ENCODE data around the gene PRR30. TPM values are rescaled to one million over a fixed set of nuclear protein-coding genes. Genes with fewer than 3 reads are reported as not detected.

Gene PRR30
- total RNA-seq, 1 donor from 2014 or later: not detected

DNA sequence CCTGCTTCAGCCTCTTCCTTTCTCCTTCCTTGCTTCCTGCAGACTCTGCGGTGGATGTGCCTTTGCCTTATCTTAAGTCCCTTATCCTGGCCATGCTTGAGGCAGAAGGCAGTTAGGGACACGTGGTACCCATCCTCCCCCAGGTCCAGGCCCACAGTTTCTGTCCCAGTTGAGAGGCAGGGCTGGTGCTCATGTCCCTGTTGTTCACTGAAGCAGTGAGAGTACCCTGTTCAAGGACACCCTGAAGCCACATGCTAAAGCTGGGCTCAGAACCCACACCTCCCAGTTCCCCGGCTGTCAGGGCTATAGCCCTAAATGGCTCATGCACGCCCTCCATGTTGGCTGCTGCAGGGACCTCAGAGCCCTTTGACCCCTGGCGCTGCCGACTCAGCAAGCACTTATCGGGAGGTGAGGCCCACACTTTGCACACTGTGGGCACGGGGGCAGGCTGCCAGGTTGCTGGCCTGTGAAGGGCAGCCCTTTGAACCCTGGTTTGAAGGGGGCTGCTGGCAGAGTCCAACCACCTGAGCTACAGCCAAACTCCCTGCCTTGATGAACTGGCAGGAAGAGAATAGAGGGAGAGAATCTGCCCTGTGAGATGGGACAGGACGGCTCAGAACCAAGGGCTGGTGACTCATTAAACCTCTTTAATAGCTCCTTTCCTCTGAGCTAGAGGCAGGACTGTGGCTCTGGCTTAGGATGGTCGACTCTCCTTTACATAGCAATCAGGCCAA lies 46.3 kb downstream of the PRR30 start:
- H3K27me3 Mint-ChIP-seq: no peaks in the 10 kb centered on the region
- no peak overlapping the region for H3K27ac Mint-ChIP-seq
- intact Hi-C loops (cut with micrococcal nuclease): no loop called here
- no peak for DNase-seq
- no peaks in the 10 kb centered on the region for H3K36me3 Mint-ChIP-seq (ENCODE audit: low read depth)
- peaks cover 20% of the 10 kb centered on the region for H3K4me1 Mint-ChIP-seq
- no peaks in the 10 kb centered on the region for H3K9me3 Mint-ChIP-seq
- H3K4me3 Mint-ChIP-seq: no peak overlapping the region

DNA sequence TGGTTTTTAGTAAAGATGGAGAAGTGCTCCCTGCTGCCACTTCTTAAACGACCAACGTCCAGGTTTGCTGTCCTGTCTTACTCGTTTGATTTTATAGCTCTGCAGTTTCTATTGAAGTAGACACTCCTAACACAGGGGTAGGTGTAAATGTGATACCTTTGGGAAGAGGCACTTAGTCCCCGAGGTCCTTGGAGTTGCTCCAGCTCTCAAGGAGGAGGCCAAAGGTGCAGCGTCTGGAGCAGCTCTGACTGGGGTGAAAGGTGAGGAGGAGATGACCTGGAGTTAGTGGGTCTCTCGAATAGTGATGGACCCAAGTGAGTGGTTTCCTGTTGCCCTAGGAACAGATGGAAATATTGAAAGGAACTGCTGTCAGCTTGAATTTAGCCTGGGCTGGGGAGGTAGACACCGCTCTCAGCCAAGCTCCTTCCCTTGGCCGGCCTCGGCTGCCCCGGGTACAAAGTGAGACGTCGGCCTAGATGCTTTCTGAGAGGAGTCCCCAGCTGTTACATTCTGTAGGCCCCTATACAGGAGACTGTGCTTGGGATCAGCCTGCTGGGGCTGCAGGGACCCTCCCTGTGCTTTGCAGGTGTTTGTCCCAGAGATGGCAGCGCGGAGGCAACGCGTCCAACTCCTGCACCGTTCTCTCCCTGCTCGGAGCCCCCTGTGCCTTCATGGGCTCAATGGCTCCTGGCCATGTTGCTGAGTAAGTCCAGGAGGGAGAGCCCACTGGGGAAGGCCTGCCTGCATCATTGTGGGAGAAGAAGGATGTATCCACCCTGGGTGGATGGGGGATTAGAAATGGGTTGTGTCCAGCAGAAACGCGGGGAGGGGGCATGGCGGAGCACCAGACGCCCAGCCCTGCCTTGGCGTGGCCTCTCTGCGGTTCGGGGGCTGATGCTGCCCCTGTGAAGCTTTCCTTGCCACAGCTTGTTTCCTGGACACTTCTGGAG lies 47.2 kb downstream of the PRR30 start:
- H3K27ac Mint-ChIP-seq: peak overlapping the region; percentile 25
- no peak overlapping the region for H3K4me3 Mint-ChIP-seq
- H3K9me3 Mint-ChIP-seq: no peaks in the 10 kb centered on the region
- H3K36me3 Mint-ChIP-seq (ENCODE audit: low read depth): no peaks in the 10 kb centered on the region
- H3K27me3 Mint-ChIP-seq: no peaks in the 10 kb centered on the region
- intact Hi-C loops (cut with micrococcal nuclease): no loop called here
- H3K4me1 Mint-ChIP-seq: peaks cover 27% of the 10 kb centered on the region
- DNase-seq: no peak

DNA sequence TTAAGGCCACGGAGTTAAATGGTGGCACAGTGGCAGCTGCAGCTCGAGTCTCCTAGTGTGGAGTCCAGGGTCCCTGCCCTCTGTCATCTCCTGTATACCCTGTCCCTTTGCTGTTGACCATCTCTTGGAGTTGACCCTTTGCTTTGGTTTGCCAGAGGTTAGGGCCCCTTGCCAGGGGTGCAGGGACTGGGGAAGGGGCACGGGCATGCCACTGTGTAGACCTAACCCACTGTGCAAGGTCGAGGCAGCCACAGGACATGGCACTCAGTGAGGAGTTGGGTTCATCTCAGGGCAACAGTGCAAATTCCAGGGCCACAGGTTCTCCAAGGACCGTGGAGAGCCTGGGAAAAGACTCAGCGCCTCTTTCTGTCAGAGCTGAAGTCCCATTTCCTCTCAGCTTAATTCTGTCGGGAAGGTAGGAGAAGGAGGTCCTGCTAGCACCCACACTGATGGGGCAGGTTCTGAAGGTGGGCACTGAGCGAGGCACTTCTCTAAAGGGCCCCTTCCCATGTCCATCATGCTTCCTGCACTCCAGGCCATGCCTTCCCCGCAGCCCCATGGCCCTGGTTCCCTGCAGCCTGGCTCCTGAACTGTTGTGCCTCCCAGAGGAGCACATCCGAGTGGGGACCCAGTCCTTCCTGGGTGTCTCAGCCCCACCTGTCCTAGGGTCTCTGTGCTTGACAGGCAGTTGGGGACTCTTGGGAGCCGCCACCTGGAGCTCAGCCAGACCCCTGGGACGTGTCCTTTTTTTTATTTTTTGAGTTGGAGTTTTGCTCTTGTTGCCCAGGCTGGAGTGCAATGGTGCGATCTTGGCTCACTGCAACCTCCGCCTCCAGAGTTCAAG lies 49.9 kb downstream of the PRR30 start:
- no peak overlapping the region for H3K27ac Mint-ChIP-seq
- intact Hi-C loops (cut with micrococcal nuclease): loop anchor here (5.0 kb wide), 2 partner anchors 123 to 127 kb away; partner anchors contain the start of genes ATRAID and SLC5A6
- no peaks in the 10 kb centered on the region for H3K36me3 Mint-ChIP-seq (ENCODE audit: low read depth)
- no peak for DNase-seq
- no peaks in the 10 kb centered on the region for H3K27me3 Mint-ChIP-seq
- H3K4me1 Mint-ChIP-seq: peaks cover 25% of the 10 kb centered on the region
- no peaks in the 10 kb centered on the region for H3K9me3 Mint-ChIP-seq
- no peak overlapping the region for H3K4me3 Mint-ChIP-seq

DNA sequence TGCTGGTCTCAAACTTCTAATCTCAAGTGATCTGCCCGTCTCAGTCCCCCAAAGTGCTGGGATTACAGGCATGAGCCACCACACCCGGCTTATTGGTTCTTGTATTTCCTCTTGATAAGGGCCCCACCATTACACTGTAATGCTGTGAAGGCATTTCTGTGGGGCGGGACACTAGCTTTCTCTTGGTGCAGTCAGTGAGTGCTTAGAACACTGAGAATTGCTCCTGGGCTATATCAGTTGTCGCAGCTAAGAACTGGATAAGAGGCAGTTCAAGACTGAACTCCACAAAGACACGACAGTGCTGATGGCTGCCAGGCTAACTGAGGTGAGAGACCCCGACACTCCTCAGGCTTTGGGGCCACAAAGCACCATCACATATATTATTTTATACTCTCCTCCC lies 50.6 kb downstream of the PRR30 start:
- Mint-ChIP-seq H3K9me3 (no peaks in the 10 kb centered on the region), H3K27me3 (no peaks in the 10 kb centered on the region), H3K36me3 (ENCODE audit: low read depth) (no peaks in the 10 kb centered on the region), H3K27ac (no peak overlapping the region), H3K4me1 (peaks cover 25% of the 10 kb centered on the region), H3K4me3 (no peak overlapping the region)
- intact Hi-C loops (cut with micrococcal nuclease): loop anchor here (5.0 kb wide), 2 partner anchors 124 to 126 kb away; partner anchors contain the start of genes ATRAID and SLC5A6
- no peak for DNase-seq

DNA sequence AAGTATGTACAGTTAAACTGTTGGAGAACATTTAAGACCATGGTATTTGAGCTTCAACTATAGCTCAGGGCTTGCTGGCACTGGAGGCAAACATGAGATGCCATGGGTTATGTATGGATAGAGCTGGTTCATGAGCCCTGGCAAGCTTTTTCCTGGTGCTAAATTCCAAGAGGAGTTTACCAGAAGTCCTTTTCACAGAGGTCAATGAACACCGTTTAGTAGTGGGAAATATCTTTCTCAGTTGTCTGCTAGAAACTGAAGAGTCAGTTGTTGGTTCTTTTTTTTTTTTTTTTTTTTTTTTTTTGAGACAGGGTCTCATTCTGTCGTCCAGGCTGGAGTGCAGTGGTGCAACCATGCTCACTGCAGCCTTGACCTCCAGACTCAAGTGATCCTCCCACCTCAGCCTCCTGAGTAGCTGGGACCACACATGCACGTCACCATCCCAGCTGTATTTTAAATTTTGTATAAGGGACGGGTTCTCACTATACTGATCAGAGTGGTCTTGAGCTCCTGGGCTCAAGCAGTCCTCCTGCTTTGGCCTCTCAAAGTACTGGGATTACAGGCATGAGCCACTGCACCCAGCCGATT lies 51.3 kb downstream of the PRR30 start:
- Mint-ChIP-seq H3K4me1 (peaks cover 25% of the 10 kb centered on the region), H3K27ac (no peak overlapping the region), H3K4me3 (peak overlapping the region; percentile 90), H3K9me3 (no peaks in the 10 kb centered on the region), H3K27me3 (no peaks in the 10 kb centered on the region), H3K36me3 (ENCODE audit: low read depth) (no peaks in the 10 kb centered on the region)
- no peak for DNase-seq
- intact Hi-C loops (cut with micrococcal nuclease): loop anchor here (5.0 kb wide), 2 partner anchors 124 to 126 kb away; partner anchors contain the start of genes ATRAID and SLC5A6

Other genes with a start within 250 kb of the PRR30 start
- gene MAPRE3, start 168.8 kb downstream of the PRR30 start, total RNA-seq: 2.5 and 3.6 TPM in 2 replicates
- 93.4 and 98.6 TPM in 2 replicates for gene TMEM214, start 106.4 kb downstream of the PRR30 start, total RNA-seq
- 13.9 and 14.1 TPM in 2 replicates for gene AGBL5, start 87.7 kb downstream of the PRR30 start, total RNA-seq
- 314 and 326 TPM in 2 replicates for gene OST4, start 67.8 kb downstream of the PRR30 start, total RNA-seq
- gene EMILIN1, start 60.8 kb downstream of the PRR30 start, total RNA-seq: 1.1 and 1.4 TPM in 2 replicates
- gene KHK, start 52.6 kb downstream of the PRR30 start, total RNA-seq: 13.4 and 13.9 TPM in 2 replicates
- 14.4 and 15.1 TPM in 2 replicates for gene CGREF1, start 20.3 kb downstream of the PRR30 start, total RNA-seq
- 0.23 and 0.28 TPM in 2 replicates for gene ABHD1, start 15.6 kb downstream of the PRR30 start, total RNA-seq
- gene PREB, start 4.8 kb downstream of the PRR30 start, total RNA-seq: 85.4 and 88.3 TPM in 2 replicates
- not detected in 2 replicates for gene TCF23, start 9.6 kb upstream of the PRR30 start, total RNA-seq
- gene ATRAID, start 72.6 kb upstream of the PRR30 start, total RNA-seq: 109 and 120 TPM in 2 replicates
- gene SLC5A6, start 72.9 kb upstream of the PRR30 start, total RNA-seq: 87.1 and 97.9 TPM in 2 replicates
- 144 and 159 TPM in 2 replicates for gene CAD, start 78.0 kb upstream of the PRR30 start, total RNA-seq
- gene SLC30A3, start 123.6 kb upstream of the PRR30 start, total RNA-seq: 1.4 and 2.2 TPM in 2 replicates
- not detected in 2 replicates for gene DNAJC5G, start 136.0 kb upstream of the PRR30 start, total RNA-seq
- 0.33 and 0.47 TPM in 2 replicates for gene TRIM54, start 143.0 kb upstream of the PRR30 start, total RNA-seq
- 1.9 and 2.7 TPM in 2 replicates for gene UCN, start 169.0 kb upstream of the PRR30 start, total RNA-seq
- gene MPV17, start 183.7 kb upstream of the PRR30 start, total RNA-seq: 86.8 and 89.1 TPM in 2 replicates
- 80.1 and 83.8 TPM in 2 replicates for gene GTF3C2, start 217.4 kb upstream of the PRR30 start, total RNA-seq
- gene EIF2B4, start 230.9 kb upstream of the PRR30 start, total RNA-seq: 51.2 and 52.0 TPM in 2 replicates
- 120 and 128 TPM in 2 replicates for gene SNX17, start 231.2 kb upstream of the PRR30 start, total RNA-seq
- 11.1 and 13.5 TPM in 2 replicates for gene ZNF513, start 241.3 kb upstream of the PRR30 start, total RNA-seq